ENCODE results near the gene TMEM92.

TMEM92 gene

GRCh38 chr17:50329716-50330115, 55.5 kb downstream of the TMEM92 start:
- DNase-seq, result no peak

GRCh38 chr17:50330151-50330775, 56.0 kb downstream of the TMEM92 start:
- DNase-seq, result no peak

Data from activated CD4-positive, alpha-beta T cell treated with anti-CD3 and anti-CD28 coated beads, Interleukin-2, amount 50 U/mL, for 16 hours (primary cell).